Right renal pelvis (tissue), 4 donors: ENCODE measurements around the gene DNAH1. TPM values are rescaled to one million over a fixed set of nuclear protein-coding genes. Genes with fewer than 3 reads are reported as not detected.

Experiments
- DNase-seq, 4 donors: peaks; one replicate each; pipeline ENCODE4 v3.0.0-alpha.2; 2013; ENCODE audit warnings: low read depth in 4 of 4, low spot score in 3 of 4, missing footprints in 1 of 4
- polyA plus RNA-seq, 4 donors: library from polyadenylated mRNA; unstranded; fragments of 120-200 nt; gene quantifications; one replicate each; pipeline ENCODE4 v1.2.1, GENCODE V29; 2013; ENCODE audit not compliant: insufficient read length in 4 of 4

The DNAH1 gene
- polyA plus RNA-seq, 4 donors: 7.0 to 10.0 (median 8.3) TPM

DNA sequence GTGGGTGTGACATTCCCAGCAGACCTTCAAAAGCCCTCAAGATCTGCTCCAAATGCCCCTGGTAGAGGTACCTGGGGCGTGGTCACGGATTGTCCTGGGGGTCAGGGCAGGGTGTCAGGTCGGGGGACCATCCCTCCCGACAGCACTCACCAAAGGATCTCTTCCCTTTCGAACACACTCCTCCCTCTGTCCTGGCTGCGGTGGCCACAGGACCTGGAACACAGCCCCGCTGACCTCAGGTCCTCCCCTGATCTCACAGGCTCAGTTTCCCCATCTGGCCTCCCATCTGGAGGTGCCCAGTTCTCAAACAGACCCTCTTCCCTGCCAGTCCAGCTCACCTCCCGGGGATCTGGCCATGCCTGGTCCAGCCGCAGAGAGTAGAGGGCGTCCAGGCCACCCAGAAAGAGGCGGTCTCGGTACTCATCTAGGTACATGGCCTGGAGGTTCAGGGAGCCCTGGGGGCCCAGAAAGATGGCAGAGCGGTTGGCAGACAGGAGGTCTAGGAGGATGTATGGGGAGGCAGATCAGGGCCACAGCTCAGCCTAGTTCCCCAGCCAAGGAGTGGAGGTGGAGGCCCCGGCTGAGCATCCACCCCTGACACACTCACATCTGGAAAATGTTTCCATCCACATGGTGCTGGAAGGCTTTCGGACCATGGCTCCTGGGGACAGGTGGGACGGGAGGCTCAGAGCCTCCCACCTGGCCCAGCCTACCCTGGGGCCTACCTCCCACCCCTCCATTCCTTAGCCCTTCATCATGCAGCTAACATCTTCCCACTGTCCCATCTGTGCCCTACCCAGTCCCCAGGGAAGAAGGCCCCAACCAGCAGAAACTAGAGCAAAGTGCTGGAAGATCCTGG lies 126.5 kb downstream of the DNAH1 start:
- no peak for DNase-seq

DNA sequence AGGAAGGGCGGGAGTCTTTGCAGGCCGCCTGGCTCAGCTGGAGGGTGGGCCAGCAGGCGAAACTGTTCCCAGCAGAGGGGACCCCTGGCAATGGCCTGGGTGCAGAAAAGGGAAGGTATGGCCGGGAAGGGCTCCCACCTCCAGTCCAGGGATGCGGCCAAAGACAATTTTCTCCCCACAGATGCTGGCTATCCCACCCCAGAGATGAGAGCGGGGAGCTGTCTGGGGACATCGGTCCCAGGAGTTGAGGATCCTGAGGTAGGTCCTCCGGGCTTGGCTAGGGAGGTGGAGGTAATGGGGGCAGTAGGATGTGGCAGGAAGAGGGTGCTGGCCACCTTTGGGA lies 127.1 kb downstream of the DNAH1 start:
- no peak for DNase-seq

DNA sequence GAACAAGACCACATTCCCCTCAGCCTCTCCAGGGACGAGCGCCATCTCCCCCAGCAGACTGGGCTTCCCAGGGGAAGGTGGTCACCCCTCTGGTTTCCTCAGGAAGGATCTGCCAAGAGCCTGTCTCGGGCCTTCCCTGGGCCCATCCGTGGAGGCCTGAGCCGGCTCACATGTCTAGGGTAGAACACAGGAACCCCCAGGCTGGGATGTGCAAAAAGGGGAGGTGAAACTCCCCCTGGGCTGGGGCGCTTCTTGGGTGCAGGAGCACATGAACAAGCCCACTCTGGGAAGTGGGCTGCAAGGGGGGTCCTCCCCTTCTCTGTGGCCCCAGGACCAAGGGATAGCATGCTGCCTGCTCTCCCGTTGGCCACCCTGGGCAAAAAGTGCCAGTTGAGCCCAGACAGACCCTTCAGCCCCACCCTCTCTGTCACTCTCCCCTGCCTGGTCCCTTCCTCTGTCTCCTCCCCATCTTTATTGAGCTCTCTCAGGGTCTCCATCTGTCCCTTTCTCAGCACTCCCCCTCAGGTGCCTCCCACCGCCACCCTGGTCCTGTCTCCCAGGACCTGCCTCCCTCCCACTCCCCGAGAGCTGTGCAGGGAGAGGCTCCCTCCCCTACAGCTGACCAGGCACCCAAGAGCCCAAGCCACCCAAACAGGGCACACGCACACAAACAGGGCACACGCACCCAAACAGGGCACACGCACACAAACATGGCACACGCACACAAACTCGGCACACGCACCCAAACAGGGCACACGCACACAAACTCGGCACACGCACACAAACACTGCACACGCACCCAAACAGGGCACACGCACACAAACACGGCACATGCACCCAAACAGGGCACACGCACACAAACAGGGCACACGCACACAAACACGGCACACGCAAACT lies 127.9 kb downstream of the DNAH1 start:
- DNase-seq: no peak

DNA sequence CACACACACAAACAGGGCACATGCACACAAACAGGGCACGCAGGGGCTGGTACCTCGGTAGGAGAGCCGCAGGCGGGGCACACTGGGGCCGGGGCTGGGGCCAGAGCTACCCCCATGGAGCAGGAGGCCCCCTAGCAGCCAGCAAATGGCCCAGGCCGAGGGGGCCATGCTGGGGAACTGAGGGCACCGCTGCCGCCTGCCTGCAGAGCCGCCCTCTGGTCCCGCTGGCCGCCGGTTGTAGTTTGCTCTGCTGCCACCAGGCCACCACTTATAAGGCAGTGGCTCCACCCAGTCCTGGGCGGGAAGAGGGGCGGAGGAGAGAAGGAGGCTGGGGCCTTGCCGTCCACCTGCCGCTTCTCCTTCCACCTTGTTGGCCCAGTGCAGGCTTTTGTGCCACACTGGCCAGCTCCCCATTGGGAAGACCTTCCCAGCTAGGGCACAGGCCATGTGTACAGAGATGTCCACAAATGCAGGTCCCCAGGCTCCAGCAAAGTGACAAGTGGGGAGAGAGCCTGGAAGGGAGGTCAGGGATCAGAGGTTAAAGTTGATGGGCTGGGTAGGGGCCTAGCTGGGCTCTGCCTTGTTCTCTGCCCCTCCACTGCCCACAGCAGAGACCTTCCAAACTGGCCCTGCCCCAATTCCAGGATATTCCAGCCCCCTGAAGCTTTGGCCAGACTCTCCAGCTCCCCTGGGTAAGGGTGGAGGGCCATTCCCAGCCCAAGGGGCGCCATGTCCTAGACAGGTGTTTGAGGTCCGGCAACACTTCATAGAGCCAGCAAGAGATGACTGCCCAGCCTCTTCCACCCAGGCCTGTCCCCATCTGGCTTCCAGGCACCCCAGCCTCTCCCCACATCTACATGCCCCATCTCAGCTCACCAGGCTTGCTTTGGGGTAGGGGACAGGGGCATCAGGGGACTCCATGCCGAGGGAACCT lies 129.0 kb downstream of the DNAH1 start, which contains the start of gene SEMA3G:
Gene SEMA3G, minus strand, starts transcription at position 244 of the 934 bp plus-strand sequence. Its CDS starts 76 bp downstream, at position 168.
- DNase-seq: no peak

DNA sequence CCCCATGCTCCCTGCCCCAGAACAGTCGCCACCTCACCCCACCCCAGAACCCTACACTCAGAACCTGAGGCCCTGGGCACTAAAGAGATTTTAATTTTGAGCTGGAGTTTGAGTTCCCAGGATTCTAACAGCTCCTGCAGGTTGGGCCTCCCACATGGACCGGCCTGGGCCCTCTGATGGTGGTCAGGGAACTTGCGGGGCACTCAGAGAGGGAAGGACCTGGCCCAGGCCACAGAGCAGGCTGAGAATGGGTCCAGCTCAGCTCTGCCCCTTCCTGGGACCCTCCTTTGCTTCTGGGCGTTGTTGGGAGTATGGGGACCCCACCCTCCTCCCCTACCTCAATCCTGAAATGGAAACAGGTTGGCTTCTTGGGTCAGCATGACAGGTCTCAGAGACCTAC lies 129.9 kb downstream of the DNAH1 start:
- no peak for DNase-seq

DNA sequence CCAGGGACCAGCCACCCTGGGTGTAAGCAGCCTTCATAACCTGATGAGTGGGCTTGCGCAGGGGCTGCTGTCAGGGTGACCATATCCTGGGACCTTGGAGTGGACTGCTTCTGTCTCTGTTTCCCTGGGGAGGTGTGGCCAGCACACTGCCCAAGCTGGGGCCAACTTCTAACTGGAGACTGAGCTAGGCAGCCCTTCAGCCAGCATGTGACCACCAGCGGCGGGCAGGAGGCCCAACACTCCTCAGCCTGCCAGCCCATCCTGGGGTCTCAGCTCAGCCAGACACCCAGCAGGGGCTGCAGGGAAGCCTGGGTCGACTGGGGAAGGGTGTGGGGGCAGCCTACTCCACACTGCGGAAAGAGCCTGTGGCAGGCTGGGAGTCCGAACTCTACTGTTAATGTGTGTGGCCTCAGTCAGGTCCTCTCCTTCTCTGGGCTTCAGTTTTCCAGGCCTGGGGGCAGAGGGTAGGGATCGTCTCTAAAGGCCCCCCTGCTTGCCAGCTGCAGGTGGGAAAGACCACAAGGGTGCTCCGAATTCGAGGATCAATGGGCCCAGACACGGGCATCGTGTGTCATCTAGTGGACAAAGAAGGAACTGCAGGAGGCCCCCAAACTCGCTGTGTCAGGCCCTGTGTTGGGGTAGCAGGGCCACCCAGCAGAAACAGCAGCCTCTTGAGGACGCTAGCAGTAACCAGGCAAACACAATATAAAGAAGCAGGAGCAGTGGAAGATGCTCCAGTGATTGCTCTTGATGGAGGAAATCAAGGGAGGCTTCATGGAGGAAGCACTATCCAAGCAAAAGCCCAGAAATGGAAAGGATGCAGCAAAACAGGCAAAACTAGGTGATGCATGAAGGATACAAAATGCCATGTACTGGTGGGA lies 130.8 kb downstream of the DNAH1 start:
- no peak for DNase-seq

DNA sequence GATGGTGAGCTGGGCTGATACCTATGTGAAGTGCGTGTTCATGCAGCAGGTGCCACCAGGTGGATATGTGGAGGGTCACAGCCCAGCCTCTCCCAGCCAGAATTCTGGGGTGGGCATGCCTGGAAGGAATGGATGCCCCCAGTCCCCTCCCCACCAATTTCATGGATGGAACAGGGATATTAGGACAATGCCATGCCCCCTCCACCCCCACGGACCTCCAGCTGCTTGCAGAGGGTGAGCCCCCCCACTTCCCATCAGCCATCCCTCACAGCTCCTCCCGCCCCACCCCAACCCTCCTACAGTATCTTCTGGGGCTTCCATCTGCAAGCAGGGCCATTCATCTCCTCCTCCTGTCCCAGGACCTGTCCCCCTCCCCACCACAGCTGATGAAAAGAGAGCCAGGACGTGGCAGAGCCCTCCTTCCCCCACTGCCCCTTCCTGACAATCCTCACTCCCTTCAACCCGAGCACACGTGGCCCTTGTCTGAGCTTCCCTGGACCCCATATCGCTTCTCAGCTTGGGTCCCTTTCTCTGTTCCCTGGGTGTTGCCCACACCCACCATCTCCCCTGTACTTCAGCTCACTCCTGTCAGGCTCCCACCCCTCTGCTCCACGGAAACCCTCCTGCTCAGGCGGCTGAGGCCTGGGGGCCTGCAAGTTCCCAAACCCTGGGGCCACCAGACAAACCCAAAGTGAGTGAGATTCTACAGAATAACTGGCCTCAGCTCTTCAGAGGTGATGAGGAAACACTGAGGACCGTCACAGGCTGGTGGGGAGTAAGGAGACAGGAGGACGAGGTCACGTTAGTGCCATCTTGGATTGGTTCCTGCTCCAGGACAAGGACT lies 131.6 kb downstream of the DNAH1 start:
- no peak for DNase-seq

Other genes with a start within 250 kb of the DNAH1 start
- 1 to 10 TPM; 7.1 to 8.6 (median 7.9) TPM for gene POC1A, start 161.9 kb upstream of the DNAH1 start, polyA plus RNA-seq
- gene ALAS1, start 118.2 kb upstream of the DNAH1 start, polyA plus RNA-seq: 10 to 100 TPM; 46.2 to 53.4 (median 48.1) TPM
- gene TLR9, start 90.7 kb upstream of the DNAH1 start, polyA plus RNA-seq: under 1 TPM; 0.08 to 0.27 (median 0.19) TPM
- 10 to 100 TPM; 26.0 to 36.8 (median 28.0) TPM for gene TWF2, start 77.2 kb upstream of the DNAH1 start, polyA plus RNA-seq
- gene PPM1M, start 70.6 kb upstream of the DNAH1 start, polyA plus RNA-seq: 10 to 100 TPM; 17.9 to 20.6 (median 20.1) TPM
- 100 to 1,000 TPM in 3 of 4 donors, 10 to 100 TPM in 1; 92.9 to 110 (median 106) TPM for gene WDR82, start 37.7 kb upstream of the DNAH1 start, polyA plus RNA-seq
- gene GLYCTK, start 28.5 kb upstream of the DNAH1 start, polyA plus RNA-seq: 10 to 100 TPM; 29.6 to 45.1 (median 33.0) TPM
- 10 to 100 TPM; 82.3 to 89.3 (median 84.5) TPM for gene BAP1, start 93.7 kb downstream of the DNAH1 start, polyA plus RNA-seq
- 10 to 100 TPM in 1 of 4 donors, 1 to 10 TPM in 3; 8.0 to 10.4 (median 8.6) TPM for gene PHF7, start 94.3 kb downstream of the DNAH1 start, polyA plus RNA-seq
- 10 to 100 TPM; 28.6 to 44.4 (median 33.6) TPM for gene SEMA3G, start 128.8 kb downstream of the DNAH1 start, polyA plus RNA-seq
- gene TNNC1, start 137.7 kb downstream of the DNAH1 start, polyA plus RNA-seq: 1 to 10 TPM; 4.3 to 8.2 (median 6.6) TPM
- gene NISCH, start 139.3 kb downstream of the DNAH1 start, polyA plus RNA-seq: 100 to 1,000 TPM in 3 of 4 donors, 10 to 100 TPM in 1; 95.0 to 110 (median 105) TPM
- 10 to 100 TPM; 31.3 to 42.3 (median 38.5) TPM for gene STAB1, start 179.0 kb downstream of the DNAH1 start, polyA plus RNA-seq
- 100 to 1,000 TPM; 130 to 160 (median 147) TPM for gene NT5DC2, start 217.5 kb downstream of the DNAH1 start, polyA plus RNA-seq
- gene UQCC5, start 220.3 kb downstream of the DNAH1 start, polyA plus RNA-seq: 10 to 100 TPM; 15.2 to 24.7 (median 18.3) TPM